ENCODE results near the gene RHOXF2.
"Not testable (repeated sequence)": the region's sequence is repeated elsewhere in the genome, so short reads cannot be mapped to it uniquely, and the experiment has no call there.

DNA sequence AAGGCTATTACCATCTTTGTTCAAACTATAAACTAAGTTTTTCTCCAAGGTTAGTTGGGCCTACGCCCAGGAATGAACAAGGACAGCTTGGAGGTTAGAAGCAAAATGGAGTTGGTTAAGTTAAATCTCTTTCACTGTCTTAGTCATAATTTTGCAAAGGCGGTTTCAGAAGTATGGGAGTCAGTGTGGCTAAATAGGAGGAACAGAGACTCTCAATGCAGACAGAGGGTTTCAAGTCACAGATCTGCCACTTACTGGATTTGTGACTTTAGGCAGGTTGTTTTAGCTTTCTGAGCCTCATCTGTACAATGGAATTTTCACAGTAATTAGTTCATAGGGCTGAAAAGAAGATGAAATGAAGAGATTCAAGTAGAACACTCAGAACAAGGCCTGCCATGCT, 35.3 kb downstream of the RHOXF2 start:
- TF ChIP-seq POLR2AphosphoS5 (IDR thresholded peaks at IDR 0.05; ENCODE audit: low read depth, low read length); POLR2A (IDR thresholded peaks at IDR 0.05; ENCODE audit: low read depth, low read length); TAF1 (IDR thresholded peaks at IDR 0.05; ENCODE audit: borderline replicate concordance, low read depth, low read length): not testable (repeated sequence)
